Stimulated activated CD4-positive, alpha-beta T cell treated with anti-CD3 and anti-CD28 coated beads, Interleukin-12 subunit alpha, Interleukin-12 subunit beta, amount 100 ng/mL, for 24 hours (primary cell): ENCODE measurements around the gene CPA1.

Experiments
- DNase-seq, 2 experiments: peaks; one replicate each; pipeline ENCODE4 v3.0.0-alpha.2; 2020; ENCODE audit warnings: low read depth in 2 of 2

The CPA1 gene

GRCh38 chr7:130379921-130380860 lies at the start of gene CPA1:
TSS of gene CPA1 (plus strand) at chr7:130380494. CDS start at chr7:130380521, 27 bp downstream.
- no peak for DNase-seq

DNA sequence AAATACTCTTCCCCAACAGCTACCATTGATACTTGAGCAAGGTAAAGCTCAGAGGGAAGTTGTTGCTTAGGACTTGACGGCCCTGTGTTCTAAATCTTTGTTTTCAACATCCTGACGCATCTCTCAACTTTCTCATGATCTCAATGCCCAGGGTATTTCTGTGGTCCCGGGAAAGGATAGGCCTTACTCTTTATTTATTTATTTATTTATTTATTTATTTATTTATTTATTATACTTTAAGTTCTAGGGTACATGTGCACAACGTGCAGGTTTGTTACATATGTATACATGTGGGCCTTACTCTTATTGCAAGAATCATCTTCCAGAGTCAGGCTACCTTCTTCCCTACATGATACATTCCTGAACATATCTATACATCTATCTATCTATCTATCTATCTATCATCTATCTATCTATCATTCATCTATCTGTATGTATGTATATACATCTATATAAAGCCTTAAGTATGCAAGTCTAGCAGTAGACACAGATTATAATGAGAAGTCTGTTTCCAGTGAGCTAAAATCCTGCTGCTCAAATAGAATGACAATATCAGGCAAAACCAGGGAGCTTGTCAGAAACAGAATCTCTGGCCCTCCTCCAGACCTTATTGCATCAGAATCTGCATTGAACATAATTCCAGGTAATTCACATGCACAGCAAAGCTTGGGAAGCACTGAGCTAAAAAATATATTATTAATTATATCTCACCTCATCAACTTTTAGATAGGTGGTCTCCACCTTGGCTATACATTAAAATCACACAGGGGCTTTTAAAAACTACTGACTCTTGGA lies 47.8 kb upstream of the CPA1 start:
- no peak for DNase-seq

DNA sequence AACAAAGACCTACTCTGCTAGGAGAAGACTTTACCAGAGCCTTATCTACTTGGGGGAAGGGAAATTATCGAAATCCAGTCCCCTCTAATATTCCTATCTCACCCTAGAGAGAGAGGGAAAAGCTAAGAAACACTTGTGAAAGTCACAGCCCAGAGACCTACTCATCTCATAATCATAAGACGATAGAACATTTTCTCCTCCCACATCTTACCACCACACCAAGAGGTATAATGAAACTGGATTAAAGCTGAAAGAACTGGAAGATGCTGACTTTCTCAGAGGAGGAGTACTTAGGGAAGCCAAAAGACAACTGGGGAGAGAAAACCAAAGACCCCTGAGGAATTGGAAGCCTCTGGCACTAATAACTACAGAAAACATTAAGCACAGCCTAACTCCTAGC lies 46.5 kb upstream of the CPA1 start:
- DNase-seq = no peak

DNA sequence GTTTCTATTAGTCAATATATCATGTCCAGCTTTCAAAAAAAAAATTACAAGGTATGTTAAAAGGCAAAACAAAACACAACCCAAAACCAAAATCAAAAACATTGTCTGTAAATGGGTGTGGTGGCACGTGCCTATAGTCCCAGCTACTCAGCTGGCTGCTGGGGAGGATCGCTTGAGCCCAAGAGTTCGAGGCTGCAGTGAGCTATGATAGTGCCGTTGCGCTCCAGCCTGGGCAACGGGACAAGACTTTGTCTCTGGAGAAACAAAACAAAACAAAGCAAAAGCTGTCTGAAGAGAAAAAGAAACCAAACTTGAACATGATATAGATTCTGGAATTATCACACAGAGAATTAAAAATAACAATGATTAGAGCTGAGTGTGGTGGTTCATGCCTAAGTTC lies 46.0 kb upstream of the CPA1 start:
- DNase-seq = no peak

DNA sequence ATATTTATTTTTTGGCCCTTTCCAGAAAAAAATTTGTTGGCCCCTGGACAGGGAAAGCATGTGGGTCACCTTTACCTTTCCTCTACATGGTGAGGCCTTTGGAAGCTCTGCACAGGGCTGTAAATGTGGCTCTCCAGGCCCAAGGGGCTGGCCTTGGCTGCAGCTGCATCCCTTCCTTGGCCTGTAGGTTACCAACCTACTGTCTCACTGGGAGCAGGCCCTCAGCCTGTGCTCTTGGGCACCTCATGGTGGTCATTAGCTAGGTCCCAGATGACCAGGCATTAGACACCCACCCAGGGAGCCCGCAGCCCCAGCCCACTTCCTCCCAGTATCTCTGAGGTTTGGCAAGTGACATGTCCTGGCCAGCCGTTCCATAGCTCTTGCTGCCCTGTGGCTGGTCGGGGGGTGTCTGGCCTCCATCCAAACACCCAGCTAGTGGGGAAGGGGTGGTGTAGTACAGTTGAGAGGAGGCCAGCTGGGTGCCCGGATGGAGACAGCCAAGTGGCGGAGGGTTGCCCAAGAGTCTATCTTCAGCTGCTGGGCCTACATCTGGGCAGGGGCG lies 42.8 kb upstream of the CPA1 start:
- DNase-seq = no peak

DNA sequence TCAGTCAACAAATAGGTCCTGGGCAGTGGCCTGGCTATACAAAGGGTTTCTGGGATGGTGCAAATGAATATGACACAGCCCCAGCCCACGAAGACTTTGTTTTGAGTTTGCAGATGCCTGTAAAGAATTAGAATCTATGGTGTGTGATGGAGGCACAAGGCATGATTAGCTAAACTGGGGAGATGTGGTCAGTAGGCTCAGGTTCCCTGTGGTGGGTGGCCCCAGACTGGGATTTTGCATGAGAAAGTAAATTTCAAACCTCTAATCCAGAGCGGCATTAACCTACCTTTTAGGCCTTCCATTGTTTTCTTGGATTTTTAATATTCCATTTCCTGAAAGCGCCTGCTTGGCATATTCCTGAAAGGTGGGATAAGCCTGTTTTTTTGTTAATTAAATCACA lies 42.1 kb upstream of the CPA1 start:
- DNase-seq = no peak

DNA sequence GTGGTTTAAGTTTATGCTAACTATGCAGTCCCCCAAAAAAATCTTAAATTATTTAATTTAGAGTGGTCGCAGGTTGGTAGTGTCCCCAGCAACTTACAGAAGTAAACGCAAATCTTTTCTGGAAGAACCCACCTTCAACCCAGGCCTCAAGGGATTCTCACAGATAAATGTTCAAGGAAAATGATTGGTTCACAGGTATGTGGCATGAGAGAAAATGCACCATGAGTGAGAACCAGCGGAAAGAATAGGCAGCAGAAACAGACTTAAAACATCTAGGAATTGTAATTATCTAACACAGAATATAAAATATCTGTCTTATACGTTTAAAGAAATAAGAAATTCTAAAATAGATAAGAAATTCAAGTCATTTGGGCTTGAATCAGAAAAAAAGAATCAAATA lies 38.4 kb upstream of the CPA1 start:
- DNase-seq = no peak

GRCh38 chr7:130342701-130343380 lies 37.5 kb upstream of the CPA1 start:
- no peak for DNase-seq

DNA sequence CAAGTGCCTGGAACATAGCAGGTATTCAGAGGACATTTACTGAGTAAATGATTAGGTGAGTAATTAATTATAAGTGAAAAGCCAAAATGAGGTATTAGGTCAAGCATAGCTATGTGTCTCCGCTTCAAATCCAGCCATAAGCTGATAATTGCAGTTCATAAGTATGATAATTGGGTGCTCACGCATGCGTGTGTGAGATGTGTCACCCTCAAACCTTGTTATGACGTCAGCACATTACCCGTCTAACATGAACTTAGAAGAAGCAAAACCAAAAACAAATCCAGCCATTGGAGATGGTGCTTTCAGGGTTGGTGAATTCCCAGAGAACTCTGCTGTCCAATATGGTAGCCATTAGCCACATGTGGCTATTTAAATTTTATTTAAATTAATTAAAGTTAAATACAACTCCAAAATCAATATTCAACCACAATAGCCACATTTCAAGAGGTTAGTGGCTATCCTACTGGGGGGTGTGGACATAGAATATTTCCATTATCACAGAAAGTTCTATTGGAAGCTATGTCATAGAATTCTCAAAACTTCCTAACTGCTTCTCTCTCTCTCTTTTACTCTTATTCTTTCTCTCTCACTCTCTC lies 35.9 kb upstream of the CPA1 start, which contains the start of gene CPA5:
TSS of gene CPA5 (plus strand) at position 546 of the 596 bp plus-strand sequence. CDS start 1,670 bp downstream, outside the sequence.
- DNase-seq = no peak

DNA sequence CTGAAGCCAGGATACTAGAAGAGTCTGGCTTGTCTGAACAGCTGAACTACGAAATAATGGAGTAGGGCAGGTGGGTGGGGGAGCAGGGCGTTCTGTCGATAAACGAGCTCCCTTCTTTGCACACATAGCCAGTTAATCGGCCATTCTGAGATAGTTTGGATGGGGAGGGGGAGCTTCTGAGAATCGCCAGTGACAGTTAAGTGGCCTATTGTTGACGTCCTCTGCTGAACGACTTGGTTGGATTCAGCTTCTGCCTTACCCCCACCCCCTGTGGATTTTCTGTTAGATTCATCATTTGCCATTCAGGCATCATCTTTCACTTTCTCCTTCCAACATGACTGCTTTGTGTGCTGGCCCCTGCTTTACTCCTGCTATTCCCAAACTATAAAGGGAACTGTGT lies 35.2 kb upstream of the CPA1 start:
- DNase-seq = no peak

DNA sequence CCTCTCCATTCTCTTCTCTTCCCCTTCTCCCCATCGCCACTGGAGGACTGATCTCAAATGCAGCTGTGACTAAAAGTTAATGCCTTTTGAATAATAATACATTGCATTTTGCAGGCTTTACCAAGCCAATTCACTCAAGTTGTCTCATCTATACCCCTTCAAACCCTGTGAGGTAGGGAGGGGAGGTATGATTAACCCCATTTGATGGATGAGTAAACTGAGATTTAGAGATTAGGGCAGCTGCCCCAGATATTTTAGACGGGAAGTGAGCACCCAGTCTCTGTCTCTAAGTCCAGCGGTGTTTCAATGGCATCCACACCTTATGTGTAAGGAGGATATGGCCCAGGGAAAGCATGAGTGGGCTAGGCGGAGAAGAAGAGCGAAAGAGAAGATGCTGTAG lies 34.6 kb upstream of the CPA1 start:
- DNase-seq = no peak

- no peak for DNase-seq
These were observed 34.0 kb upstream of the CPA1 start for GRCh38 chr7:130346177-130346905.

- no peak for DNase-seq
These were observed 33.4 kb upstream of the CPA1 start for GRCh38 chr7:130346941-130347340.

DNA sequence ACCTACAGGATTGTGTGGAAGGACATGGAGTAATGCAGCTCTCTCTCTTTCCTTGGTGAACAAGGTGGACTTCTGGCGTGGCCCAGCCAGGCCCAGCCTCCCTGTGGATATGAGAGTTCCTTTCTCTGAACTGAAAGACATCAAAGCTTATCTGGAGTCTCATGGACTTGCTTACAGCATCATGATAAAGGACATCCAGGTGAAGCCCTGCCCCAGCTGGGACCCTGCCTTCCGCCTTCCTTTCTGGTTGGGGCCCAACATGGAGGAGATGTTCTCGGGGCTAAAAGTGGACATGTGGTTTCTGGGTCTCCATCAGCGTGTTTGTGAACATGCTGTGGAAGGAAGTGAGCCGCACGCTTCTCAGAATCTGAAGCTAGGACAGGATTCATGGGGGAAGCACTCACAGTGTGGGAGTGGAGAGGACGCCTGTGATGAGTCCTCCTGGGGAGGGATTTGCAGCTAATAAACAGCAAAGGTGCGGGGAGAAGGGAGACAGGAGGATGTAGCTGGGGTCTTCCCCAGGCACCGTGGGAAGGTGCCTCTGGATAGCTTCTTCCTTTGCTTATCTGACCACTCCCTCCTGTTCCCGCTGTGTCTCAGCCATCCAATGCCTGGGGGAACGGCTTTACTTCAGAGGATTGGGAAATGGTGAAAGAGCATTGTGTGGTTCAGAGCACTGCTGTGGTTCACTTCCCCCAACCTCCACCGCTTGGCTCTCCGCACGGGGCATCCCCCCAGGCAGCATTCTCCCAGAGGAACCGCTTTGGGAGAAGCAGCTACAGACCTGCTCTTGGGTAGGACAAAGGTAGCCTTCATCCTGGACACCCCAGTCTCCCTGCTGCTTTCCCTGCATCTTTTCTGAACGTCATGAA lies 30.1 kb upstream of the CPA1 start:
- no peak for DNase-seq

DNA sequence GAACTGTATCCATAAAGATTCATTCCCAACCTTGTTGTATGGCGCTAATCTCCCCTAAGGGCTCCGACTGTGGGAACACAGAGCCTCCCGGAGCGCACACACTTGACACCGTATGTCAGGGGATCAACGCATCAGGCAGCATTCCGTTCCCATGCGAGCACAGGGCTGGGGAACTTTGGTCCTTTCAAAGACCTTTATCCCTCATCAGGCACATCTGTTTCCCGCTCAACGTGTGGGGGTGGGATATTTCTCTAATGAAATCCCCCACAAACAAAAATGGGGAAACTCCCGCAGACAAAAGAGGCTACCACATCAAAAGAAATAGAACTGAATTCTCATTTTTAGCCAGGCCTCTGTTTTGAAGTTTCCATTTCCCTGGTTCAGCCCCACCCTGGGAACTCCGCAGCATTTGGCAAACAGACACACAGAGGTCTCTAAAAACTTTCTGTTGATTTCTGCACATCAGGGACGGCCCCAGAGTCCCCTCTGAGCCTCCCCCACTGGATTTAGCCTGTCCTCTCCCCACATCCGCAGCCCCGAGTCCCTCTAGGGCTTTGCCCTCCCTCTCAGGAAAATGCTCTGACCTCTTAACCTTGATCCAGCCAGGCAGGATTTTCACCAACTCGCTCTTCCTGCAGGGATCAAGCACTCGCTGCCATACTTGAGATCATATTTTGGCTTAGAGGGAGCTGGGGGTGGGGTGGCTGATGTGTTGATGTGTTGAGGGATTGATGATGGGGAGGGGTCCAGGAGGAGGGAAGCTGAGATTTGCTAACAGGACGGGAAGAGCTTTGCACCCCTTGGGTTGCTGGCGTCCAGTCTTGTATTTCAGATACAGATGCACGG lies 29.1 kb upstream of the CPA1 start:
- no peak for DNase-seq

GRCh38 chr7:130351791-130352090 lies 28.6 kb upstream of the CPA1 start:
- no peak for DNase-seq

- DNase-seq = no peak
These were observed 27.9 kb upstream of the CPA1 start for GRCh38 chr7:130352194-130353074.

- no peak for DNase-seq
These were observed 27.1 kb upstream of the CPA1 start for GRCh38 chr7:130353196-130353595.
